GM06990 (cell line): ENCODE measurements around the gene VILL.

ENCODE experiments used
- DNase-seq: peaks from one replicate; pipeline ENCODE4 v3.0.0-alpha.2; 2011; ENCODE audit not compliant: insufficient read length; ENCODE audit errors: extremely low read depth
- H3K27me3 ChIP-seq: replicated peaks from 2 replicates; pipeline ENCODE4 v1.6.0; 2011; ENCODE audit warnings: low read length; ENCODE audit not compliant: control insufficient read depth, insufficient read depth
- H3K36me3 ChIP-seq: 2 replicates; pipeline ENCODE4 v1.5.1; 2011; ENCODE audit warnings: low read length; ENCODE audit not compliant: control insufficient read depth, insufficient read depth
- H3K4me3 ChIP-seq: replicated peaks from 2 replicates; pipeline ENCODE4 v1.5.1; 2011; ENCODE audit warnings: low read depth, mild to moderate bottlenecking, control low read depth, low read length
- TF ChIP-seq, protein P1 (sequence below): IDR thresholded peaks from 2 replicates; pipeline ENCODE4 v1.5.1; 2011; ENCODE audit warnings: low read length, control low read depth, mild to moderate bottlenecking, inconsistent platforms; ENCODE audit not compliant: insufficient read depth, poor library complexity, severe bottlenecking

The VILL gene

DNA sequence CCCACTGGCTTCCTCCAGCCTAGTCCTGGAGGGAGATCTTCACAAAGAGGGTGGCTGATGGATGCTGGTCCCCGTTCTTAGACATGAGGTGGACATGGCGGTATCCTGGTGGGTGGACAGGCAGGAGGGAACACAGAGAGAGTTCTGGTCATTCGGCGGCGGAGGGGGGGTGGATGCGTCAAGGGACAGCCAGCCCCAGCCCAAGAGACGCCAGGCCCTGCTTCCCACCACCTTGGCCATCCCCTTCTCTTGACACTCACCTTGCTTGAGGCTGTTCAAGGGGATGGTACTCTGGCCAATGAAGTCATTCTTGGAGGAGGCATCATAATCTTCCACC is 17.1 kb downstream of the VILL start:
- H3K4me3 ChIP-seq, result no peak overlapping the region
- TF ChIP-seq, protein P1, sequence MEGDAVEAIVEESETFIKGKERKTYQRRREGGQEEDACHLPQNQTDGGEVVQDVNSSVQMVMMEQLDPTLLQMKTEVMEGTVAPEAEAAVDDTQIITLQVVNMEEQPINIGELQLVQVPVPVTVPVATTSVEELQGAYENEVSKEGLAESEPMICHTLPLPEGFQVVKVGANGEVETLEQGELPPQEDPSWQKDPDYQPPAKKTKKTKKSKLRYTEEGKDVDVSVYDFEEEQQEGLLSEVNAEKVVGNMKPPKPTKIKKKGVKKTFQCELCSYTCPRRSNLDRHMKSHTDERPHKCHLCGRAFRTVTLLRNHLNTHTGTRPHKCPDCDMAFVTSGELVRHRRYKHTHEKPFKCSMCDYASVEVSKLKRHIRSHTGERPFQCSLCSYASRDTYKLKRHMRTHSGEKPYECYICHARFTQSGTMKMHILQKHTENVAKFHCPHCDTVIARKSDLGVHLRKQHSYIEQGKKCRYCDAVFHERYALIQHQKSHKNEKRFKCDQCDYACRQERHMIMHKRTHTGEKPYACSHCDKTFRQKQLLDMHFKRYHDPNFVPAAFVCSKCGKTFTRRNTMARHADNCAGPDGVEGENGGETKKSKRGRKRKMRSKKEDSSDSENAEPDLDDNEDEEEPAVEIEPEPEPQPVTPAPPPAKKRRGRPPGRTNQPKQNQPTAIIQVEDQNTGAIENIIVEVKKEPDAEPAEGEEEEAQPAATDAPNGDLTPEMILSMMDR, result no peak
- no peaks in the 10 kb centered on the region for H3K27me3 ChIP-seq
- peaks cover 11% of the 10 kb centered on the region for H3K36me3 ChIP-seq
- no peak for DNase-seq

DNA sequence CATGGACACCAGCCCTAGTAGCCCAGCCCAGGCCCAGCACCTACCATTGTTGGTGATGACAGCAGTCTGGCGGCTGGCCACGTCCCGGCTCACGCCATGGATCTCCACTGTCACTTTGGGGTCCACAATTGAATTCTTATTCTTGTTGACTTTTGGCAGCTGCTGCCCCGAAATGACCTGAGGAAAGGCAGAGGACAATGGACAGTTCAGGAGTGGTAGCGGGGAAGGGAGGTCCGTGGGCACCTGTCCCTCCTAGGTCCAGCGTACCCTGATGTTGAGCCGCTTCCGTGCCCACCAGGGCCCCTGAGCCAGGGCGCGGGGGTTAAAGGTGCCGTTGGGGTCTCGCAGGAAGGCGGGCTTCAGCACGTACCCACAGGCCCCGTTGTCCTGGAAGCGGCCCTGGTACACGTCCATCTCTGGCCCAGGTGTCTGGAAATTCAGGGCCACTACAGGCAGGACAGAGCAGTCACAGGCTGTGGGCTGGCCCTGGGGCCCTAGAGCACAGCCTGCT is 17.7 kb downstream of the VILL start:
- no peak overlapping the region for H3K4me3 ChIP-seq
- no peaks in the 10 kb centered on the region for H3K27me3 ChIP-seq
- H3K36me3 ChIP-seq, result peaks cover 9% of the 10 kb centered on the region
- TF ChIP-seq, protein P1, result no peak
- DNase-seq, result no peak

DNA sequence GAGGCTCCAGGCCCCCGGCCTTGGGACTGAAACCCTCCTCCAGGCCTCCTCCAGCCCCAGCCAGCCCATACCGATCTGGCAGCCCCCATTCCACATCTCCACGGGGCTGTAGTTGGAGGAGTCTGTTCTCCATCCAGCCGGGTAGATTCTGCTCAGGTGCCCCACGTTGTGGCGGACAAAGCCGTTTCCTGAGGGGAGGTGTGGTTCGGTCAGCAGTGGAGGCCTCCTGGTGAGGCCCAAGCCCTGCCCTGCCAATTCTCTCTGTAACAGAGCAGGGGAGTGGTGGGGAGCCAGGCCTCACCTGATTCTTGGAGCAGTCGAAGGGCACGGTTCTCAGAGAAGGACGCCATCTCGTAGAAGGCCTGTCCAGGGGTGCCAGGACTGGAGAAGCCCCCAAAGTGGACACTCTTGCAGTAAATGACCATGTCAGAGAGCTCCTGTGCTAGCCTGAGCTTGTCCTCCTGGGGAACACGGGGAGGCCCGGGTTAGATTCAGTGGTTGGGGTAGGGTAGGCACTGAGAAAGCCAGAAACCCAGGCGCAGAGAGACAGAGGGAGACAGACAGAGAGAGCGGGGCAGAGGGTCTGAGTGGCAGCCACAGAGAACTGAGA is 18.5 kb downstream of the VILL start:
- H3K4me3 ChIP-seq, result no peak overlapping the region
- H3K36me3 ChIP-seq, result peaks cover 9% of the 10 kb centered on the region
- DNase-seq, result no peak
- TF ChIP-seq, protein P1, result no peak
- H3K27me3 ChIP-seq, result no peaks in the 10 kb centered on the region

DNA sequence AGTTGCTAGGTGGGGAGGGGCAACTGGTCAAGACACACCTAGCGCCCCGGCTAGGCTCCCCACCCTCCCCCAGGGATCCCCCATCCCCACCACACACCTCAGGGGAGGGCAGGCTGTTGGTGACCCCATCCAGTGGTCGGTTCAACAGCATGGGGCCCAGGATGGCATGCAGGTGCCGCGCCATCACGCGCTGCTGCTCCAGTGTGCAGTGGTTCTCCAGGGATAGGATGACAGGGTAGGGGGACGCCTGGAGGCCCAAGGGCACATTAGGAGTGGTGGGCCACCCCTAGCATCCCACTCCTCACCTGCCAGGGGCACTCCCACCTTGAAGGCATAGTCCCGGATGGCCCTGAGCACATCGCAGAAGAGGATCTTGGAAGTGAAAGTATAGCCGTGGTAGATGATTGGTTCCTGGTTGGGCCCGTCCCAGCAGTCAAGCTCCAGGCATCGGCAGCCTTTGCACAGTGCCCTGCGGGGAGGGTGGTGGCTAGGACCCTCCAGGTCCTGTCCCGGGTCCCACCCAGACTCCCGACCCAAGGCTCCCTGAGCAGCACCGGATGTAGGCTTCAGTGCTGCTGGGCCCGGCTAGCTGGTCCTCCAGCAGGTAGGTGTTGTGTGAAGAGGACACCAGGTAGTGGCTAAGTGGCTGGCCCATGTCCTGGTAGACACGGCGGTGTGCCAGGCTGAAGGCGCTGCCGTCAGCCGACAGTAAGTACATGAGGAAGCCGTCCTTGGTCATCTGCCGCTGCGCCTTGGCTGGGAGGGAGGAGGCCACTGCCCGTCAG is 19.4 kb downstream of the VILL start:
- TF ChIP-seq, protein P1, result no peak
- DNase-seq, result no peak
- Histone ChIP-seq H3K4me3 (no peak overlapping the region), H3K27me3 (no peaks in the 10 kb centered on the region), H3K36me3 (peaks cover 8% of the 10 kb centered on the region)

DNA sequence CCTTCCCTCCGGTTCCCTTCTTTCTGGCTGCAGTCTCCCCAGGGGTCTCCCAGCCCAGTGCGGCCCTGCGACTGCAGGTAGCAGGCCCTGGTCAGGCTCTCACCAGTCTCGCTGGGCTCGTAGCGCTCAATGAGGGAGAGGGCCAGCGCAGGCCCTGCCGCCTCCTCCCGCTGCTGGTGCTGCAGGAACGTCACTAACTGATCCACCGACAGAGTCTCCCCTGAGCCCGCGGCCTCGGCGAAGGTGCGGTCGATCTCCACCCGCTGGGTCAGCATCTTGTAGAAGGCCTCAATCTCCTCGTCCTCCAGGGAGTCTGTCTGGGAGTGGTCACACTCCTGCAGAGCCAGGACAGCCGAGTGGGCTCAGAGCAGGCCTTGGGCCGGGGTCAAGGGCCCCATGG is 20.5 kb downstream of the VILL start:
- H3K27me3 ChIP-seq, result no peaks in the 10 kb centered on the region
- peaks cover 4% of the 10 kb centered on the region for H3K36me3 ChIP-seq
- H3K4me3 ChIP-seq, result no peak overlapping the region
- DNase-seq, result no peak
- TF ChIP-seq, protein P1, result no peak
